IPS-18a (cell line): ENCODE results near the gene FBH1.

ENCODE experiments used
- H3K27ac ChIP-seq: one replicate; pipeline ENCODE4 v1.5.1; 2013; ENCODE audit warnings: low read length
- H3K27me3 ChIP-seq: one replicate; pipeline ENCODE4 v1.6.1; 2013; ENCODE audit warnings: mild to moderate bottlenecking, low read length; ENCODE audit not compliant: control insufficient read depth, insufficient read depth
- H3K36me3 ChIP-seq: one replicate; pipeline ENCODE4 v1.6.1; 2013; ENCODE audit warnings: low read depth, low read length; ENCODE audit not compliant: control insufficient read depth
- H3K4me1 ChIP-seq: one replicate; pipeline ENCODE4 v1.6.1; 2013; ENCODE audit warnings: low read depth, low read length; ENCODE audit not compliant: control insufficient read depth
- H3K4me3 ChIP-seq: one replicate; pipeline ENCODE4 v1.5.1; 2013; ENCODE audit warnings: low read length
- H3K9ac ChIP-seq: one replicate; pipeline ENCODE4 v1.6.1; 2013; ENCODE audit warnings: mild to moderate bottlenecking, low read length, moderate library complexity
- H3K9me3 ChIP-seq: one replicate; pipeline ENCODE4 v1.6.1; 2013; ENCODE audit warnings: low read depth, low read length; ENCODE audit not compliant: control insufficient read depth

FBH1 gene

DNA sequence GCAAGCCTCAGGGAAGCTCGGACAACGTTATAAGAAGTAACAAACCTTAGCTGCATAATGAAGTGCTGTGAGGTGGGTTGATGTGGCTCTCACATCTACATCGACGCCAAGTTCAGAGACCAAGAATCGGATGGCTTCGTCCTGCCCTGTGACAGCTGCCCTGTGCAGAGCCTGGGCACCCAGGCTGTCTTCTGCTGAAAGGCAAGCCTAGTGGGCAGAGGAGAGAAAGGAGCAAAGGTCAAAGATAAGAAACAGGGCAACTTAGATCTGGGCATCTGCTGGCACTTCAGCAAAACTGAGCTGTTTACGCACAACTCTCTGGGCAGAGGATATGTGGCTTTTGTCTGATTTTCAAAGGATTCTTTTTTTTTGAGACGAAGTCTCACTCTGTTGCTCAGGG lies 7.1 kb upstream of the FBH1 start:
- no peak overlapping the region for H3K27ac ChIP-seq
- H3K9me3 ChIP-seq = no peaks in the 10 kb centered on the region
- H3K4me3 ChIP-seq = no peak overlapping the region
- H3K4me1 ChIP-seq = no peaks in the 10 kb centered on the region
- no peaks in the 10 kb centered on the region for H3K27me3 ChIP-seq
- peaks cover 52% of the 10 kb centered on the region for H3K36me3 ChIP-seq
- H3K9ac ChIP-seq = no peak overlapping the region

- Histone ChIP-seq H3K27me3 (no peaks in the 10 kb centered on the region), H3K27ac (no peak overlapping the region), H3K9me3 (no peaks in the 10 kb centered on the region), H3K36me3 (peaks cover 43% of the 10 kb centered on the region), H3K9ac (no peak overlapping the region), H3K4me3 (no peak overlapping the region), H3K4me1 (peaks cover 5% of the 10 kb centered on the region)
These were observed 4.4 kb upstream of the FBH1 start for GRCh38 chr10:5885619-5886018.

GRCh38 chr10:5887029-5887428 lies 3.0 kb upstream of the FBH1 start:
- Histone ChIP-seq H3K9ac (no peak overlapping the region), H3K4me3 (no peak overlapping the region), H3K4me1 (peaks cover 11% of the 10 kb centered on the region), H3K9me3 (no peaks in the 10 kb centered on the region), H3K36me3 (peaks cover 43% of the 10 kb centered on the region), H3K27me3 (no peaks in the 10 kb centered on the region), H3K27ac (no peak overlapping the region)

DNA sequence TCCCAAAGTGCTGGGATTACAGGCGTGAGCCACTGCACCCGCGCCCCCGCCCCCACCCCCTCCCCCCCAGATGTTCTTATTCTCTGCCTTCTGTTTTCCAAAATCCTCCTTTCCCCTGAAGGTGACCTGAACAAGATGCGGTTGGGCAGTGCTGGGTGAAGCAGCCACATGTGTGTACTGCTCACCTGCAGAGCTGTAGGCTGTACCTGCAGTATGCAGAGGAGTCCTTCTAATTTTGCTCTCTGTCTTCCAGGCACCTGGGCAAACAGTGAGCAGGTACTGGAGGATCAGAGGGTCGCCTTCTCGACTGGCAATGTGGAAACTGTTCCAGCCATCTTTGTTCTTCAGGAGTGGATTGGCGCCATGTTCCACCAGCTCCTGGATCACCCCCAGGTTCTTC lies 2.4 kb upstream of the FBH1 start:
- H3K27ac ChIP-seq = no peak overlapping the region
- H3K4me1 ChIP-seq = peaks cover 11% of the 10 kb centered on the region
- no peak overlapping the region for H3K4me3 ChIP-seq
- H3K27me3 ChIP-seq = no peaks in the 10 kb centered on the region
- H3K9me3 ChIP-seq = no peaks in the 10 kb centered on the region
- peaks cover 39% of the 10 kb centered on the region for H3K36me3 ChIP-seq
- no peak overlapping the region for H3K9ac ChIP-seq

GRCh38 chr10:5888351-5888750 lies 1.7 kb upstream of the FBH1 start:
- Histone ChIP-seq H3K27ac (no peak overlapping the region), H3K9me3 (no peaks in the 10 kb centered on the region), H3K4me3 (peak overlapping the region; percentile 63), H3K27me3 (no peaks in the 10 kb centered on the region), H3K4me1 (peaks cover 11% of the 10 kb centered on the region), H3K9ac (peak overlapping the region; percentile 66), H3K36me3 (peaks cover 32% of the 10 kb centered on the region)

GRCh38 chr10:5888843-5889623 lies 1.0 kb upstream of the FBH1 start:
- H3K27ac ChIP-seq = no peak overlapping the region
- no peaks in the 10 kb centered on the region for H3K9me3 ChIP-seq
- peak overlapping the region; percentile 66 for H3K9ac ChIP-seq

DNA sequence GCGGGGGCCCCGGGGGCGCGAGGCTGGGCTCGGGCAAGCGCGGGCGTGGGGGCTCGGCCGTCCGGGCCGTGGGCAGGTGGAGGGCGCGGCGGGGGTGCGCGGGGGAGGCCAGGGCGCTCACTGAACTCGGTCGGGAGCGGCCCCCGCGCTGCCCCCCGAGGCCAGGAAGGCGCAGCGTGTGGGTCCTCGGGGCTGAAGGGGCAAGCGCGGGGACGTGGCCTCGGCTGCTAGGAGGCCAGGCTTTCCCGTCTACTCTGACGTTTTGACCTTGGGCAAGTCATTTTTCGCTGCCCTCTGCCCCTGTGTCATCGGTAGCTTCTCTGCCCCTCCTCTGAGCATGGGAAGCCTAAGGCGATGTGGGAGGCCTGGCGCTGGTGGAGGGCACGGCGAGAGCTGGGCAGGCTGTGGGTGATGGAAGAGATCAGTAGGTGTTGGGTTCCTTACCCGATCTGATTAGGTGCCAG lies 441 bp downstream of the FBH1 start:
- no peaks in the 10 kb centered on the region for H3K9me3 ChIP-seq
- H3K4me3 ChIP-seq = peak overlapping the region; percentile 78
- H3K27me3 ChIP-seq = no peaks in the 10 kb centered on the region
- peaks cover 11% of the 10 kb centered on the region for H3K4me1 ChIP-seq
- H3K27ac ChIP-seq = no peak overlapping the region
- peaks cover 25% of the 10 kb centered on the region for H3K36me3 ChIP-seq
- H3K9ac ChIP-seq = peak overlapping the region; percentile 21

More at GRCh38 chr10:5888843-5889623, 1.0 kb upstream of the FBH1 start:
- peaks cover 30% of the 10 kb centered on the region for H3K36me3 ChIP-seq
- H3K4me3 ChIP-seq = peak overlapping the region; percentile 63
- H3K27me3 ChIP-seq = no peaks in the 10 kb centered on the region
- H3K4me1 ChIP-seq = peaks cover 11% of the 10 kb centered on the region

- Histone ChIP-seq H3K4me3 (peak overlapping the region; percentile 78), H3K36me3 (peaks cover 24% of the 10 kb centered on the region), H3K27me3 (no peaks in the 10 kb centered on the region), H3K9ac (peak overlapping the region; percentile 21), H3K9me3 (no peaks in the 10 kb centered on the region), H3K27ac (no peak overlapping the region), H3K4me1 (peaks cover 11% of the 10 kb centered on the region)
These were observed 966 bp downstream of the FBH1 start for GRCh38 chr10:5891009-5891408.

DNA sequence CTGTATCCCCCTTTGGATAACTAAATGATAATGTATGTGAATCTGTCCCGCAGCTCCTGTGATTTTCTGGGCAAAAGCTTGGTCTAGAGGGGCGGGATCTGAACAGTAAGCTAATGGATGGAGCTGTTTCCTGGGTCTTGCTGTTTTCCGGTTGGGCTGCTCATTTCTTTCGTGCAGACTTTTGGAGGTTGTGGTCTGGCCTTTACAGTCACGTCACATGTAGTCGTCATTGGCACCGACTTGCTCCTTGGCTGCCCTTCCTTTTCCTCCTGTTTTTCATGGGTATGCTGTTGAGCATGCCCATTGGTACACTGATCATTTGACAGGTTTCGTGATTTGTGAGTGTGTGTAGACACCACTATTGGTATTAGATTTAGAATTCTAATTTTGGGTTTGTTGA lies 2.0 kb downstream of the FBH1 start:
- peaks cover 11% of the 10 kb centered on the region for H3K4me1 ChIP-seq
- H3K36me3 ChIP-seq = peaks cover 15% of the 10 kb centered on the region
- H3K27ac ChIP-seq = no peak overlapping the region
- no peaks in the 10 kb centered on the region for H3K9me3 ChIP-seq
- H3K9ac ChIP-seq = no peak overlapping the region
- H3K4me3 ChIP-seq = no peak overlapping the region
- H3K27me3 ChIP-seq = no peaks in the 10 kb centered on the region

DNA sequence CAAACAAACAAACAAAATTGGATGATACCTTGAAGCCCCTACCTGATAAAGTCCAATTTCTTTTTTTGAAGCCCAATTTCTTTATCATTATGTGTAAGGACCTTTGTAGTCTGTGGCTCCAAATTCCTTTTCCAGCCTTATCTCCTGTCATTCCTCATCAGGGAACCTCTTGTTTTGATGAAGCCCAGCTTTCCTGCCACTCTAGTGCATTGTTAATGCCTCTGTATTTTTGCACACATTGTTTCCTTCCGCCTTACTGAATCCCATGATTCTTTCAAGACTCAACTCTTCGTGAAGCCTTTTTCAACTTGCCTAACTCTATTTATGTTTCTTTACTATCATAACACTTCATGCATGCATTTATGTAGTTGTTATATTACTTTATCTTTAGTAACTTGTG lies 3.3 kb downstream of the FBH1 start:
- Histone ChIP-seq H3K27me3 (no peaks in the 10 kb centered on the region), H3K9me3 (no peaks in the 10 kb centered on the region), H3K9ac (no peak overlapping the region), H3K27ac (no peak overlapping the region), H3K36me3 (peaks cover 13% of the 10 kb centered on the region), H3K4me3 (no peak overlapping the region), H3K4me1 (peaks cover 9% of the 10 kb centered on the region)

GRCh38 chr10:5894403-5894802 lies 4.4 kb downstream of the FBH1 start:
- Histone ChIP-seq H3K36me3 (peaks cover 13% of the 10 kb centered on the region), H3K9ac (no peak overlapping the region), H3K27me3 (no peaks in the 10 kb centered on the region), H3K4me3 (no peak overlapping the region), H3K27ac (no peak overlapping the region), H3K4me1 (peaks cover 5% of the 10 kb centered on the region), H3K9me3 (no peaks in the 10 kb centered on the region)

GRCh38 chr10:5894873-5895272 lies 4.8 kb downstream of the FBH1 start:
- Histone ChIP-seq H3K4me1 (peaks cover 5% of the 10 kb centered on the region), H3K9ac (no peak overlapping the region), H3K27me3 (no peaks in the 10 kb centered on the region), H3K27ac (no peak overlapping the region), H3K4me3 (no peak overlapping the region), H3K36me3 (peaks cover 13% of the 10 kb centered on the region), H3K9me3 (no peaks in the 10 kb centered on the region)
